DMS153 treated with DMSO at 0.1 percent for 48 hours (cell line): ENCODE measurements around the gene HDHD5.

Experiments
- DNase-seq: peaks from one replicate; lab custom pipeline; 2025; ENCODE audit not compliant: unreplicated experiment; lab: John Stamatoyannopoulos, UW

HDHD5 gene

DNA sequence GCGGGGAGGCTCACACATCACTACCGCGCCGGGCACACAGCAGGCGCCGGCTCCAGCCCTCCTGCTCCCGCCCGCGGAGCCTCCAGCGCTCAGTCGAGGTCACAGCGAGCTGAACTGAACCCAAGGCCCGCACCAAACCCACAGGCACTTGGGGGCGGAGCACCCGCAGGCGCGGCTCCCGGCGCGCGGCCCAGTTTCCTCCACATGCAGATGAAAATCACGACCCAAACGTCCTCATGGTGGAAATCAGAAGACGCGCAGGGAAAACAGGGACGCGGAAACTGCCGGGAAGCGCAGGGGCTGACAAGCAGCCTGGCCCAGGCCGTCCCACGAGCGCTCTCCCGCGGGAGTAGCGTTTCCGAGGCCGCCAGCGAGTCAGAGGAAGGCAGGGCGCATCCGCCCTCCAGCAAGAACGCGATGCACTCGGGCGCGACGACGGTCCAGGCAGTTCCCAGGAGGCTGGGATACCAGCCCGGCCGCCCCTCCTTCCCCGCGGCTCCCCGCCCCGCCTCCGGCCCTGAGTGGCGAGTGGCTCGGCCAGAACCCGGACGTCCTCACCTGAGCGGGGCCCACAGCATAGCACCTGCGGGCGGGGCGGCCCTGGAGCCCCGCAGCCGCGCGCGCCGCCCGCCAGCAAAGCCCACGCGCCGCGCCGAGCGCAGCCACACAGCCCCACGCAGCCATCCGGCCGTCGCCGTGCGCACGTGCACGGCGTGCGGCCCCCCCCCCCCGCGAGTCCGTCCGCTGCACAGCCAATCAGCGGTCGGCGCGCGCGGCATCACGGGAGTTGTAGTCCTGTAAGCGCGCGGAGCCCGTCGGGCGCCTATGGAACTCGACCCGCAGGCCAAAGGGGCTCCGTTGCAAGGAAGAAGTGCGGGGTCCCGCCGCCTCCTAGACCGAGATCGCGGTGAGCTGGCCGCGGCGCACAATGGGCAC lies at the start of gene HDHD5:
Gene HDHD5 (minus strand): TSS at position 710 of the 936 bp plus-strand sequence. CDS start 26 bp downstream, at position 684.
- DNase-seq, result peak; percentile 63

DNA sequence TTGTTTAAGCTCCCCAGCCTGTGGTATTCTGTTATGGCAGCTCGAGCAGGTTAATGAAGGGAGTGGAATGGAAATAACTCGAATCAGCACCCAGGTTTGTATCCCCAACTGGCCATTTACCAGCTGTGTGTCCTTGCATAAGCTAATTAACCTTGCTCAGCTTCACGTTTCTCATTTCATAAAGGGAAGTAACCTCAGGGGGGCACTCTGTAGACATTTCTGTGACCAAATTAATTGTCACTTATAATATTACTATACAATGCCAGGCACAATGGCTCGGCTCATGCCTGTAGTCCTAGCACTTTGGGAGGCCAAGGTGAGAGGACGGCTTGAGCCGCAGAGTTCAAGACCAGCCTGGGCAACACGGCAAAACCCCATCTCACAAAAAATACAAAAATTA lies 46.4 kb upstream of the HDHD5 start:
- no peak for DNase-seq

DNA sequence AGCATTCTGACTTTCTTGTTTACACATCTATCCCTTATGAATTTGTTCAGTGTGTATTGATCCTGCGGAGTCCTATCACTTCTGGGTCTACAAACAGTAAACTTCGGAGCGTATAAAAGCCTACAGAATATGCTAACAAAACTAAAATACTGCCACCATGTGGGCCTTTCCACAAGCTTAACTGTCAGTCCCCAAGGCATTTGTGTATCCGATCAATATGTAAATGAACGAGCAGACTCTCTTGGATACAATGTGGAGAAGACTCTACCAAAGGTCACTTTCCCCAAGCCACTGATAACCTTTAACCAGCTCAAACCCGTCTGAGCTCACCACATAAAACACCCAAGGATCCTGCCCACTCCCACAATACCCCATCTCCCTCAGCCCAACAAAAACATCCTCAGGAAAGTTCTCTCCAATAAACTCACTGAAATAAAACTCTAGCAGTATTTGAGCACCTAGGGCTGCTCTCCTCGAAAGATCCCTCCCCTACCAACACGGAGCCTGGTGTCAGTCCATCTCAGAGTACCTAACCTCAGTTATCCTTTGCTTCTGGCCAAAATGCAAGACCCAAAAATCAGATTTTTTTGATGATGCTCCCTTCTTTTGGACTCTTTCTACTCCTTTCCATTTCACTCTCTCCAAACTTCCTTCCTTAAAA lies 42.3 kb upstream of the HDHD5 start:
- DNase-seq, result no peak

DNA sequence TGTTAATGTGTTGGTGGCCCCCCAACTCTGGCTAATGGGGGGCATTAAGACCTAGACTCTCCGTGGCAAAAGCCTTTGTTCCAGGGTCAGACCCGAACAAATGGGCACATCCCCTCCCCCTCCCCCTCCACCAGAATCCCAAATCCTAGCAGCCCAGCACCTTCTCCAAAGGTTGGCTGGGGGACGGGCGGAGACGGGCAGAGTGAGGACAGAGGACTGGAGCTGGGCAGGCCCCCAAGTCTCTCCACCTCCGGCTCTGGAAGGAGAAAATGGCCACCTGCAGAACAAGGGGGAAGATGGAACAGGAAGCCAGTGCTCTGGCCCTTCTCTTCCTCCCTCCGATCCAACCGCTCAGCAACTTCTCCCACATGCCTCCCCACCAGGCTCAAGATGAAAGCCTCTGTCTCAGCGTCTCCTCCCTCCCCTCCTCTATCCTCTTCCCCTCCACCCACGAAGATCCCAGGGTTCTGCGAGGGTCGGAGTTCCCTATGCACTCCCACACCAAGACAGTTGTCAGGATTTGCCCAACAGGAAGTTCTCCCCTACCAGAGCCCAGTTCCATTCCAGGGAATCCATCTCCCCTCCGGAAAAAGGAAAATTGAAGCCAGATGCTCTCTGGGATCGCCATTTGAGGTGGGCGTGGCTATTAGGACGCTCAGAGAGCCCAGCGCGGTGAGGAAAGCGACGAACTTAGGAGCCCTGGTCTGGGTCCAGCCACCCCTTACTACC lies 40.1 kb upstream of the HDHD5 start:
- DNase-seq, result peak; percentile 63

DNA sequence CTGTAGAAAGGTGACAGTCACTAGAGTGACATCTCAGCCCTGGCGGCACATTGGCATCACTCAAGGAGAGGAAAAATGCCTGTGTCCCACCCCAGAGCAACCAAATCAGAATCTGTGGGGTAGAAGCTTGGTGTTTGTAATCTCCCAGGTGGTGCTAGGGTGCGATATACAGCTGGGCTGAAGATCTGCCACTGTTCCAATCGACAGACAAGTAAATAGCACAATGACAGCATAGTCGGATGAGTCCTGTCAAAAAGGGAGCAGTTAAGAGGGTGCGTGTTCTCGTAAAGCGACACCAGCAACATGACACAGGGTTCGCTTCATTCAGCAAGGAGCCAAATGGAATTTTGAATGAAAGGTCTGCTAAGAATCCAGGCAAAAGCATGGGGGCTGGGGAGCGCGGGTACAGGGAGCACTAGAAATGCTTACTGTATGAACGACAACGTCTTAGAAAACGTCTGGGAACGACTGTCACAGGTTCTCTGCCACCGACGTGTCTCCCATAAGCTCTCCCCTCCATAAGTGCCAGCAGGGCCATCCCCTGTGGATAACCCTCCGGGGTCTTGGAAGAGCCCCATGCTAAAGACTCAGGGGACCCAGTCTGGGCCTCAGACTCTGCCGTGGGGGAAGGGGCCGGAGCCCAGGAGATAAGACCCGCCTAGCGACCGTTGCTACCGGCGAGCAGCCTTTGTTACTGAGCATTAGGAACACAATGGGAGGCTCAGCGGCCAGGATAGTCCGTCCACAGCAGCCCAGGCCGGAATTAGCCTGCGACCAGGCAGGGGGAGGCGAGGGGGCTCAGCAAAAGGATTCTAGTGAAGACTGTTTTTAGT lies 39.3 kb upstream of the HDHD5 start:
- DNase-seq, result peak; percentile 69

DNA sequence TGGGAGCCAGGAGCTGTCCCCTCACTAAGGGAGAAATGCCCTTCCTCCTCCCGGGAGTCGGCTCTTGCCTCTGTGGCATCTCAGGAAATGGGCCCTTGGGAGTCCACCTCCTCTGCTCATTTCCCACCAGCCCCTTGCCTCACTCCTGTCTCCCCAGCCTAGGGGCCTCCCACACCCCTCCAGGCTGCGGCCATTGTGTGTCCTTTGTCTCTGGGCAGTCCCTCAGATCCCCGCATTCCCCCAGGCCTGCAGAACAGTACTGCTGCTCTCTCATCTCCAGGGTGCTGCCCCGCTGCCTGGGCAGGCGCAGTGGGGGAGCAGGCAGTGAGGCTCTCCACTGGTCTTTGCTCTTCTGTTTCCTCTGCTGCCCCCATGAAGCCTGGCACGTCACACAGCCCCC lies 35.1 kb upstream of the HDHD5 start:
- no peak for DNase-seq

DNA sequence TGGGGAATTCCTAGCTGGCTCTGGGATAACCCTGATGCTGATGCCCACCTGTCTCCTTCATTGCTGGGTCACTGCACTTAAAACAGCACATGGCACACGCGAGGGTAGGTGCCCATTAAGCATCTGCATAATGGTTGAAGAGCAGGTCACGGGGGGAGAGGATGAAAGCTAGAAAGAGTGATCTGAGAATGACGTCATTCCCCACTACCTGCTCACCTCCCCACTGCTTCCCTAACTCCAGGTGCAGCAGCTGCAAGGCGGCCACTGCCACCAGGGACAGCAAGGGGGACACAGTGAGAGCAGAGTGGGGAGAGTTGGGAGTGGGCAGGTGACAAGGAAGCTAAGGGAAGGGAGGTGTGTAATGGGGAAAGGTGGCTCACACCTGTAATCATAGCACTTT lies 33.1 kb upstream of the HDHD5 start:
- DNase-seq, result no peak

DNA sequence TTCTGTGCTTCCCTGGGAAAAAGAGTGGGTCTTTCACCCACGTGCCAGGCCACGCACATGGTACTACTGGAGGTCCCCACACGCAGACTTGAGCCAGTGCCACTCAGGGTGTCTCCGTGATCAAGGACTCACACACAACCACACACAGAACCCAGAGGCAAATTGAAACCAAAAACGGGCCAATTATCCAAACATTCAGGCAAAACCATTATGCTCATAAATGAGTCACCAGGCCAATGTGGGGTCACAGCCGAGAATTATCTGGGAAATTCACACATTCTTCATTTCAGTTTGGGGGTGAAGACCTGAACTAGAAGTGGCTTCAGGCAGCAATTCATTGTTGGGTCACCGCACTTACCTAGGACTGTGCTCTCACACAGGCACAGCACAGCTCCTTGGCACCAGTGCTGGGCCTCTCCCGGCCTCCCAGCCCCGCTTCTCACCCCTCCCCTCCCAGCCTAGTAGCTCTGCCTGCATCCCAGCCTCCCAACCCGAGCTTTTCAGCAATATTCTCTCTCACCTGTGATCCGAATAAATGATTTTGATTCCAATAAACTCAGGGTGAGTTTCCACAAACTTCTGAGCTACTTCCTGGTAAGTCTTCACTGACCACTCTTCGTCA lies 32.2 kb upstream of the HDHD5 start:
- DNase-seq, result no peak

DNA sequence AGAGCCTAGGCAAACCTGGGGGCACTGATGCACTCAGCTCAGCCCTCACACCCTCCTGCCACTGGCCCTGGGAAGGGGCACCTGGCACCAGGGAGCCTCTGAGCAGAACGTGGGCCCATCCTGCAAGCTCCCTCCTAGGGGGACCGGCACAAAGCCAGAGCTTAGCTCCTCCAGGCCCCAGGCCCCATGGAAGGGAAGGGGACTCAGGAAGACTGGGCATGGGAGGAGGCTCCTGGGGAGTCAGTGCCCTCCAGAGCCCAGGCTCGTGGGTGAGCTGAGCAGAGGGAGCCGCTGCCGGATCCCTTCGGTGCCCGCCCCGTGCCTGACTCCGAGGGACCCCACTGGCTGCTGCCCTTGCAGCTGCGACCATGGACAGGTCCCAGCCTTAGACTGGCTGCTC lies 31.6 kb upstream of the HDHD5 start:
- DNase-seq, result no peak

DNA sequence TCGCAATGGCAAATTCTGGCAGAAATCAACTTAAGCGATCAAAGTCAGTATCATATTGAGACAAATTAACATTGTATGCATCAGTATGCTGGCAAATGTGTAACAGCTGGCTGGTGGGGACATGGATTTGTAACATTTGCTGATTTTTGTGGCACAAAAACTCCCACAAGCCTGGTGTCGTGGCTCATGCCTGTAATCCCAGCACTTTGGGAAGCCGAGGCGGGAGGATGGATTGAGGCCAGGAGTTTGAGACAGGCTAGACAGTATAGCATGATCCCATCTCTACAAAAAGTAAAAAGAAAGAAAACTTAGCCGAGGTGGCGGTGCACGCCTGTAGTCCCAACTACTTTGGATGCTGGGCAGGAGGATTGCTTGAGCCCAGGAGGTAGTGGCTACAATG lies 17.6 kb upstream of the HDHD5 start:
- no peak for DNase-seq

DNA sequence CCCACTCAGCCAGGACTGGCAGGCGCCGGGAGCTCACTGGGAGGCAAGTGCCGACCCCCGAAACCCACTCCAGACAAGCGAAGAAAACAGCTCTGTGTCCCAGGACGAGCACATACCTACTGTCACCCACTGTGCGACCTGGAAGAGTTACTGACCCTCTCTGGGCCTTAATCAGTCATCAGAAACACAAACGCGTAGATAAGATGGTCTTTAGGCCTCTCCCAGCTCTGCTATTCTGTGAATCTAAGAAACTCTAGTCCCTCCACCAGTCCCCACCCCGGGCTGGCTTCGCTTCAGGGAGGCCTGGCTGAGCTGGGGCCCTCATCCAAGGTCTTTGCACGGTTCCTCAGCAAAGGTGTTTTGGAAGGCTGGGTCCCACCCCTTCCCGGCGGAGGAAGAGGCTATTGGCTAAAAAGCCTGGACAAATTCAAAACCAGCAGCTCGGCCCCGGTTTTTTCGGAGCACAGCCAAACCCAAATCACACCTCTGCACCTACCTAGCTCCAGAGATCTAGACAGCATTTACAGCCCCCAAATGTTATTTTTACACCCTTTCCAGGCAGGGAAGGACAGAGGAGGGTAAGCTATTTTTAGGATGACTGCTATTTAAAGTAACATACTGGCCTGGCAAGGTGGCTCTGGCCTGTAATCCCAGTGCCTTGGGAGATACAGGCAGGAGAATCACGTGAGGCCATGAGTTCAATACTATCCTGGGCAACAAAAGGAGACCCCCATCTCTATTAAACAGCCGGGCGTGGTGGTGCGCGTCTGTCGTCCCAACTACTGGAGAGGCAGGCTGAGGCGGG lies 13.2 kb upstream of the HDHD5 start:
- no peak for DNase-seq

DNA sequence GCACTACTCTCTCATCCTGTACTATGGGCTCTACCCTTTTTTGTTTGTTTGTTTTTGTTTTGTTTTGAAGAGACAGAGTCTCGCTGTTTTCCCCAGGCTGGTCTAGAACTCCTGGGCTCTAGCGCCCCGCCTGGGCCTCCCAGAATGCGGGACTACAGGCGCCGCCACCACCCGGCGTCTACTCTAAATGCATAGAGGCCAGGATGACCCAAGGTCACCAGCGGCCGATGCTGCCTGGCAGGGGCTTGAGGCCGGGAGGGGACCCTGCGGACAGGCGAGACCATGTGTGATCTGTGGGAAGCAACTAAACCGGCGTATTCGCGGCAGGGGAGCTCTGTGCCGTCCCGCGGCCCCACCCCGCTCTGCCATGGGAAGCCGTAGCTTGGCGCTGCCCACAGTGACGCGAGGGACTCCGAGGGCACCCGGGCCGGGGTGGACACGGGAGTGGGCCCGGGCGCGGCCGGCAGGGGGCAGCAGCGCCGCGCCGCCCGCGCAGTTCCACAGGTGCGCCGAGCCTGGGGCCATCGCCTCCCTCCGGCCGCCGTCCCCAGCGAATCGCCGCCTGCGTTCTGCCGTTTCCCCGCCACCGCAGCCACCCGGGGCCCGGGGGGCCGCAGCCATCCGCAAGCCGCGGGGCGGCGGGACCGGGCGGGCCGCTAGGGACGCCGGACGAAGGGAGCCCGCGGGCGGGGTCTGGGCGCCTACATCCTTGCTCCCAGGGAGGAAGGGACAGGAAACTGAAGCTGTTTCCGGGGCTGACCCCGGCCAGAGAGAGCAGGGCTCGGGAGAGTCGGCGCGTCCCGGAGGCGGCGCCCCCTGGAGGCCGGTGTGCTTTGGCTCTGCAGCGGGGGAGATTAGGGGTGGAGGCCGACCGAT lies 12.3 kb upstream of the HDHD5 start:
- DNase-seq, result peak; percentile 76

DNA sequence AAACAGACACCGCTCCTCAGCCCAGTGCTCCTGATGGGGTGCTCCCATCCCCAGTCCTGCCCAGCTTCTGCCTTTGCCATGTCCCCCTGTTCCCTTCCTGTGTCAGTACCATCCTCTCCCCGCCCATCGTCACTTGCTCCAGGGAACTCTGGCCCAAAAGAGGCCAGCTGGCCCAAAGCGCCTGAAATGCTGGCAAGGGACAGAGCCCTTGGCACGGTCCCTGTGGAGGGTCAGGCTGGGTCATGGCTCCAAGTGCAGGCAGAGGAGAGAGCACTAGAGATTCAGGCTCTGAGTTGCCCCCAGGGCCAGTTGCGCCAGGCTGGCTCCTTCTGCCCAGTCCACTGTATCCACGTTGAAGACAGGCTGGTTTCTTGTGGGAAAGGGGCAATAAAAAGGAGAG lies 8.4 kb upstream of the HDHD5 start:
- no peak for DNase-seq

DNA sequence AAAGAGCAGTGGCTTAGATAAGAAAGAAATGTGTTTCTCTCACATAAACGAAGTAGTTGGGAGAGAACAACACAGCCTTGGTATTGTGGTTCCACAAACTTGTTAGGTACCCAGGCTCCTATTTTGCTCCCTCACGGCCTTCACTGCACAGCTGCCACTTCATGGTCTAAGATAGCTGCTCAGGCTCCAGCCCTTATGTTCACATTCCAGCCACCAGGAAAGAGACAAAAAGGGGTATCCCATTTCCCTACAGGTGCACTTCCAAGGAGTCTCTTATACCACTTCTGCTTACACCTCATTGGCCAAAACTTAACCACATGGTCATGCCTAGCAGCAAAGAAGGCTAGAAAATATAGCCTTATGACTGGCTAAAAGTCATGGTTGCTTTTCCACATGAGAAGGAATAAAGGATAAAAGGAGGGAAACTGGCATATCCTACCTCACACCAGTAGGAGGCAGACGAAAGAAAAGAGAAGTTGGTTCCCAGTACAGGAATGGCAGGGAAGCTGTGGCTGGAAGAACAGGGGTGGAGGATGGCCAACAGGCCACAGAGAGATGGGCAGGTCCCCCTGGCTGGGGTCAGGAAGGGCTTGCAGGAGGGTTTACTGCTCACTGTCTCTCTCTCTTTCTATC lies 5.4 kb upstream of the HDHD5 start:
- DNase-seq, result no peak

DNA sequence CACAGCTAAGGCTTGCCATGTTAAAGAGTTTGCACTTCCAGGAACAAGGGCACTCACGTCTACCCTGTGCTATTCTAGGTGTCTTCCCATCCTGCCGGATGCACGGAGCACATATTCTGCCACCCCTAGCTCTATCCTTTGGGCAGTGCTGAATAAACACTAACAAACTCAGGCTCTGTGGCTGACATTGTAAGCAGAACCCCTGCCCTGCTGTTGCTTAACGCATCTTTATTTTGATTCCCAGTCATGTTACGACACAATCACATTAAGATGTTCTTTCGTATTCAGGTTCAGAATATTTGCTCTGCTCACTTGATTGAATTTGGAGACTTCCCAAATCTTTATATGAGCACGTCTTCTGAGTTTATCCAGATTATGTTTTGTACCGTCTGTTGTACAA lies 3.7 kb upstream of the HDHD5 start:
- DNase-seq, result no peak

DNA sequence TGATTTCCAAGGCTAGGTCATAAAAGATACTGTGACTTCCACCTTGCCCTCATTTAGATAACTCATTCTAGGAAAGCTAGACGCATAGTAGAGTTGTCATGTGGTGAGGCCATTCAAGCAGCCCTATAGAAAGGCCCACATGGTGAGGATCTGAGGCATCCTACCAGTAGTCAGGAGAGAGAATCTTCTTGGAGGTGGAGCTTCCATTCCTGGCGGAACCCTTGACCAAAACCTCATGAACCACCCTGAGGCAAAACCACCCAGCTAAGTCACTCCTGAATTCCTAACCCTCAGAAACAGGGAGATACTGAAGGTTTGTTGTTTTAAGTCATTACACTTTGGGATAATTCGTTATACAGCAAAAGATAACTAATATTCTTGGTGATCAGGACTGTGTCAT lies 2.9 kb upstream of the HDHD5 start:
- DNase-seq, result no peak

DNA sequence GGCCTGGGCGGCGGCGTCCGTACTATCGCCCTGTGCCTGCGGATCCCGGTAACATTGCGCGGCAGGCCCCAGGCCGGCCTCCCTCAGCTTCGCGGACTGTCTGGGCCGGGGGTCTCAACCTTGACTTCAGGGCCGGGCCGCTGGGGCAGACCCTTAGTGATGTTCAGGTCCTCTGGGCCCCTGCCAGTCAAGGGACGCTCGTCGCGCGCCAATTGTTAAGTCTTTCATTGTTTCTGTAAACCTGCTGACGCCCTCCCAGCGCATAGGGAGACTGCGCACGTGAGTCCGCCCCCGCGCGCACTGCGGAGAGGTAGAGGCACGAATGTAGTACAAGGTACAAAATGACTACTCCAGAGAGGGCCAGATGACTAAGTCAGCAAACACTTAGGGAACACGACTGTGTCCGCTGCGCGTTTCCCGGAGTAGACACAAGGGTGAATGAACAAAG lies 451 bp upstream of the HDHD5 start:
- DNase-seq, result peak; percentile 63

DNA sequence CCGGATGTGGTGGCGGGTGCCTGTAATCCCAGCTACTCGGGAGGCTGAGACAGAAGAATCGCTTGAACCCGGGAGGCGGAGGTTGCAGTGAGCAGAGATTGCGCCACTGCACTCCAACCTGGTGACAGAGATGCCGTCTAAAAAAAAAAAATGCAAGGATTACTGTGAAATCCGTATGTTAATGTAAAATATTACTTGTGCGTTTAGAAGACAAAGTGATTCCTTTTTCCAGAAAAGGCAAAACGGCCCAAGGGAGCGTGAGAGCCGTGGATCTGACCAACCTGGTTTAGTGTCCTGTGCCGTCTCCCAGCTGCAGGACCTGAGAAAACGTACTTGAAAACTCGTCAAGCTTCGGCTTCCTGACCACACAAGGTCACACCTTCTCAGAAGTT lies 905 bp downstream of the HDHD5 start:
- no peak for DNase-seq
